Activated CD8-positive, alpha-beta T cell treated with anti-CD3 and anti-CD28 coated beads for 36 hours (primary cell): ENCODE data around the gene BEX1. TPM values are rescaled to one million over a fixed set of nuclear protein-coding genes. Genes with fewer than 3 reads are reported as not detected.
"Not testable (repeated sequence)": the region's sequence is repeated elsewhere in the genome, so short reads cannot be mapped to it uniquely, and the experiment has no call there.

ENCODE experiments used
- ATAC-seq: fragments of 200-7000 bp; cut with Tn5 transposase; one replicate; pipeline ENCODE4 v1.10.0; 2021; ENCODE audit warnings: mild to moderate bottlenecking, moderate library complexity
- CTCF ChIA-PET: fragments of 350-600 bp; sonication (Branson Sonifier 250); formaldehyde crosslinking; loops from one replicate; lab custom pipeline; 2021; ENCODE audit warnings: antibody characterized with exemption; lab: Charles Lee
- POLR2A ChIA-PET: fragments of 350-600 bp; sonication (Branson Sonifier 250); formaldehyde crosslinking; loops from one replicate; lab custom pipeline; 2021; ENCODE audit warnings: antibody characterized with exemption; lab: Charles Lee
- DNase-seq: peaks from one replicate; pipeline ENCODE4 v3.0.0-alpha.2; 2020
- H3K27ac Mint-ChIP-seq: one replicate; pipeline ENCODE4 v1.8.0; 2021; ENCODE audit warnings: mild to moderate bottlenecking, mixed read lengths
- H3K27me3 Mint-ChIP-seq: one replicate; pipeline ENCODE4 v1.8.0; 2021; ENCODE audit warnings: mixed read lengths
- H3K36me3 Mint-ChIP-seq: one replicate; pipeline ENCODE4 v1.8.0; 2021; ENCODE audit warnings: low read depth, mixed read lengths
- H3K4me1 Mint-ChIP-seq: one replicate; pipeline ENCODE4 v1.8.0; 2021; ENCODE audit warnings: low read depth, mixed read lengths
- H3K4me3 Mint-ChIP-seq: one replicate; pipeline ENCODE4 v1.8.0; 2021; ENCODE audit warnings: mild to moderate bottlenecking, moderate library complexity, mixed read lengths
- H3K9me3 Mint-ChIP-seq: one replicate; pipeline ENCODE4 v1.8.0; 2021; ENCODE audit warnings: mixed read lengths
- intact Hi-C: fragments of 100-400 bp; cut with micrococcal nuclease; formaldehyde crosslinking; loops from one replicate; pipeline ENCODE4 v1.10.0; 2022
- total RNA-seq, 2 experiments: library from RNA; stranded (reverse); gene quantifications; one replicate each; pipeline ENCODE4 v1.2.3, GENCODE V29; 2021
- TF ChIP-seq, protein P1 (sequence below): fragments of 200-600 bp; IDR thresholded peaks from one replicate; pipeline ENCODE4 v1.8.0; 2022; ENCODE audit warnings: antibody characterized with exemption, mild to moderate bottlenecking

BEX1 gene
- under 1 TPM; 0.38 to 0.56 TPM for total RNA-seq

DNA sequence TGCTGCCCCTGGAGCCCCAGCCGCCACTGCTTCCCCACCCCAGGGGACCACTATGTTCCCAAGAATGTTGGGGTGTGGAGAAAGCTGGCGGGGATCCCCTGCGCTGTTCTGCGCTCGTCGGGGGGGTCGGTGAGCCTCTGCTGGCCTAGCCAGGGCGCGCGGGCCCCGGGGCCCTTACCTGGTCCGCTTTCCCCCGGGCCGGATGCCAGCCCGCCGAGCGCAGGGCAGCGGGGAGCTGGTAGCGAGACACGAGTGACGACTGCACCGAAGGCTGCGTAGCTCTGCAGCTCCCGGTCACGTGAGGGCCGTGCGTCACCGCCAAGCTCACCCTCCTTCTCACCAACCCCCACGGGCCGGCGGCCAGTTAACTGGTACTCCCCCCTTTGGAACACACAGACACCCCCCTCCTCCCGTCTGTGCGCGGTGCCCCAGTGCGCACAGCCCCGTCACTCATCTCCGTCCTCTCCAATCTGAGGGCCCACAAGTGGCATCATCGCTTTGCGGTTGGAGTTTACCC, at the start of gene BEX1:
BEX1 (minus strand) TSS at position 254 of the 517 bp plus-strand sequence. CDS start 897 bp downstream, outside the sequence.
- ATAC-seq (peak; percentile 56), DNase-seq (peak; percentile 35)
- Mint-ChIP-seq H3K27me3 (peaks cover 11% of the 10 kb centered on the region), H3K9me3 (no peaks in the 10 kb centered on the region), H3K4me1 (peaks cover 1% of the 10 kb centered on the region), H3K36me3 (no peaks in the 10 kb centered on the region), H3K4me3 (no peak within 1 kb of the TSS), H3K27ac (no peak within 1 kb of the TSS)
- POLR2A ChIA-PET = no interaction called here
- TF ChIP-seq, protein P1, sequence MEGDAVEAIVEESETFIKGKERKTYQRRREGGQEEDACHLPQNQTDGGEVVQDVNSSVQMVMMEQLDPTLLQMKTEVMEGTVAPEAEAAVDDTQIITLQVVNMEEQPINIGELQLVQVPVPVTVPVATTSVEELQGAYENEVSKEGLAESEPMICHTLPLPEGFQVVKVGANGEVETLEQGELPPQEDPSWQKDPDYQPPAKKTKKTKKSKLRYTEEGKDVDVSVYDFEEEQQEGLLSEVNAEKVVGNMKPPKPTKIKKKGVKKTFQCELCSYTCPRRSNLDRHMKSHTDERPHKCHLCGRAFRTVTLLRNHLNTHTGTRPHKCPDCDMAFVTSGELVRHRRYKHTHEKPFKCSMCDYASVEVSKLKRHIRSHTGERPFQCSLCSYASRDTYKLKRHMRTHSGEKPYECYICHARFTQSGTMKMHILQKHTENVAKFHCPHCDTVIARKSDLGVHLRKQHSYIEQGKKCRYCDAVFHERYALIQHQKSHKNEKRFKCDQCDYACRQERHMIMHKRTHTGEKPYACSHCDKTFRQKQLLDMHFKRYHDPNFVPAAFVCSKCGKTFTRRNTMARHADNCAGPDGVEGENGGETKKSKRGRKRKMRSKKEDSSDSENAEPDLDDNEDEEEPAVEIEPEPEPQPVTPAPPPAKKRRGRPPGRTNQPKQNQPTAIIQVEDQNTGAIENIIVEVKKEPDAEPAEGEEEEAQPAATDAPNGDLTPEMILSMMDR = no peak
- CTCF ChIA-PET = no interaction called here
- intact Hi-C loops = no loop called here

GRCh38 chrX:103109497-103109896, 45.5 kb upstream of the BEX1 start:
- ATAC-seq, intact Hi-C loops, H3K4me3 Mint-ChIP-seq, POLR2A ChIA-PET, H3K9me3 Mint-ChIP-seq, H3K4me1 Mint-ChIP-seq, H3K36me3 Mint-ChIP-seq, H3K27me3 Mint-ChIP-seq, CTCF ChIA-PET, DNase-seq, H3K27ac Mint-ChIP-seq: not testable (repeated sequence)

GRCh38 chrX:103107836-103108235, 43.9 kb upstream of the BEX1 start:
- CTCF ChIA-PET = no interaction called here
- no peak for ATAC-seq

GRCh38 chrX:103107227-103107737, 43.3 kb upstream of the BEX1 start:
- DNase-seq, H3K4me3 Mint-ChIP-seq, H3K9me3 Mint-ChIP-seq, intact Hi-C loops, H3K27me3 Mint-ChIP-seq, H3K27ac Mint-ChIP-seq, POLR2A ChIA-PET, H3K36me3 Mint-ChIP-seq, CTCF ChIA-PET, H3K4me1 Mint-ChIP-seq, ATAC-seq: not testable (repeated sequence)

More at GRCh38 chrX:103107836-103108235, 43.9 kb upstream of the BEX1 start:
- DNase-seq = no peak
- TF ChIP-seq, protein P1 = no peak
- no peak overlapping the region for H3K4me3 Mint-ChIP-seq
- H3K27ac Mint-ChIP-seq = no peak overlapping the region
- POLR2A ChIA-PET = no interaction called here
- peaks cover 7% of the 10 kb centered on the region for H3K9me3 Mint-ChIP-seq
- H3K27me3 Mint-ChIP-seq = peaks cover 1% of the 10 kb centered on the region
- H3K4me1 Mint-ChIP-seq = no peaks in the 10 kb centered on the region
- intact Hi-C loops = no loop called here
- no peaks in the 10 kb centered on the region for H3K36me3 Mint-ChIP-seq

- intact Hi-C loops, H3K9me3 Mint-ChIP-seq, DNase-seq, CTCF ChIA-PET, ATAC-seq, H3K27ac Mint-ChIP-seq, POLR2A ChIA-PET, H3K4me3 Mint-ChIP-seq, H3K27me3 Mint-ChIP-seq, H3K4me1 Mint-ChIP-seq, H3K36me3 Mint-ChIP-seq: not testable (repeated sequence)
These were observed 40.4 kb upstream of the BEX1 start for GRCh38 chrX:103104370-103104769.

DNA sequence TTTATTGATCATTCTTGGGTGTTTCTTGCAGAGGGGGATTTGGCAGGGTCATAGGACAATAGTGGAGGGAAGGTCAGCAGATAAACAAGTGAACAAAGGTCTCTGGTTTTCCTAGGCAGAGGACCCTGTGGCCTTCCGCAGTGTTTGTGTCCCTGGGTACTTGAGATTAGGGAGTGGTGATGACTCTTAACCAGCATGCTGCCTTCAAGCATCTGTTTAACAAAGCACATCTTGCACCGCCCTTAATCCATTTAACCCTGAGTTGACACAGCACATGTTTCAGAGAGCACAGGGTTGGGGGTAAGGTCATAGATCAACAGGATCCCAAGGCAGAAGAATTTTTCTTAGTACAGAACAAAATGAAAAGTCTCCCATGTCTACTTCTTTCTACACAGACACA, 39.9 kb upstream of the BEX1 start:
- H3K4me3 Mint-ChIP-seq, H3K4me1 Mint-ChIP-seq, intact Hi-C loops, H3K9me3 Mint-ChIP-seq, CTCF ChIA-PET, H3K27me3 Mint-ChIP-seq, DNase-seq, POLR2A ChIA-PET, H3K27ac Mint-ChIP-seq, H3K36me3 Mint-ChIP-seq, ATAC-seq: not testable (repeated sequence)

- POLR2A ChIA-PET = no interaction called here
- Mint-ChIP-seq H3K36me3 (no peaks in the 10 kb centered on the region), H3K9me3 (no peaks in the 10 kb centered on the region), H3K27ac (no peak overlapping the region), H3K27me3 (no peaks in the 10 kb centered on the region), H3K4me3 (no peak overlapping the region), H3K4me1 (no peaks in the 10 kb centered on the region)
- intact Hi-C loops = no loop called here
- CTCF ChIA-PET = no interaction called here
- TF ChIP-seq, protein P1 = no peak
- ATAC-seq (no peak), DNase-seq (no peak)
These were observed 37.5 kb upstream of the BEX1 start for GRCh38 chrX:103101299-103102042.
